GM10248 (cell line): Measurements from ENCODE around the gene RAB1A.

Source experiments
- CTCF ChIA-PET: fragments of 300-600 bp; sonication (Branson Sonifier 250); formaldehyde crosslinking; extraction: SDS; loops from one replicate; lab custom pipeline; 2021; ENCODE audit warnings: antibody characterized with exemption; lab: Yijun Ruan, JAX
- POLR2A ChIA-PET: fragments of 350-650 bp; sonication (Branson Sonifier 250); formaldehyde crosslinking; extraction: SDS; loops from one replicate; lab custom pipeline; 2020; ENCODE audit warnings: antibody characterized with exemption; lab: Yijun Ruan, JAX
- DNase-seq: peaks from one replicate; pipeline ENCODE4 v3.0.0; 2012; ENCODE audit errors: extremely low spot score
- TF ChIP-seq, protein P1 (sequence below): IDR thresholded peaks from 2 replicates; pipeline ENCODE4 v1.5.1; 2012; ENCODE audit warnings: mild to moderate bottlenecking, low read depth; ENCODE audit errors: extremely low read depth, missing control alignments, control extremely low read depth

The RAB1A gene

DNA sequence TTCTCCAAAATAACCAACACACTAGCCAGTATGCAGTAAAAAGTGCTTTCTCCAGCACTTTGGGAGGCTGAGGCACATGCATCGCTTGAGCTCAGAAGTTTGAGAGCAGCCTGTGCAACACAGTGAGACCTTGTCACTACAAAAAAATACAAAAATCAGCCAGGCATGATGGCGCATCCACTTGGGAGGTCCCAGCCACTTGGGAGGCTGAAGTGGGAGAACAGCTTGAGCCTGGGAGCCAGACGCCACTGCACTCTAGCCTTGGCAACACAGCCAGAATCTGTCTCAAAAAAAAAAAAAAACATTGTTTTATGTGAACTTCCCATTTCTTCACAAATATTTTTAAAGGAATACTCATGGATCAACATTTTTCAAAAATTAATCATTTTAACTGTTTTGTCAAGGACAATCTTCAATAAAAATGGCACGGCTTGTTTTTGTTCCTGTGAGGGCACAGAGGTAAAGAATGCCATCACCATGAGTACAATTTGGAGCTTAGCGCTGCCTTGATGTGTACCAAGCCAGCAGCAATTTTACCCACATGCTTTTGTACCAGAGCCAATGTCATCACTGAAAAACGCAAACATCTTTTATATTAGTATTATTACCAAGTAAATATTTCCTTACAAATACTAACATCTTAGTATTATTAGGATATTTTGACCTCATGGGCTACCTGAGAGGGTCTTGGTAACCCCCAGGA is 26.7 kb downstream of the RAB1A start:
- no peak for DNase-seq
- CTCF ChIA-PET = no interaction called here
- TF ChIP-seq, protein P1, sequence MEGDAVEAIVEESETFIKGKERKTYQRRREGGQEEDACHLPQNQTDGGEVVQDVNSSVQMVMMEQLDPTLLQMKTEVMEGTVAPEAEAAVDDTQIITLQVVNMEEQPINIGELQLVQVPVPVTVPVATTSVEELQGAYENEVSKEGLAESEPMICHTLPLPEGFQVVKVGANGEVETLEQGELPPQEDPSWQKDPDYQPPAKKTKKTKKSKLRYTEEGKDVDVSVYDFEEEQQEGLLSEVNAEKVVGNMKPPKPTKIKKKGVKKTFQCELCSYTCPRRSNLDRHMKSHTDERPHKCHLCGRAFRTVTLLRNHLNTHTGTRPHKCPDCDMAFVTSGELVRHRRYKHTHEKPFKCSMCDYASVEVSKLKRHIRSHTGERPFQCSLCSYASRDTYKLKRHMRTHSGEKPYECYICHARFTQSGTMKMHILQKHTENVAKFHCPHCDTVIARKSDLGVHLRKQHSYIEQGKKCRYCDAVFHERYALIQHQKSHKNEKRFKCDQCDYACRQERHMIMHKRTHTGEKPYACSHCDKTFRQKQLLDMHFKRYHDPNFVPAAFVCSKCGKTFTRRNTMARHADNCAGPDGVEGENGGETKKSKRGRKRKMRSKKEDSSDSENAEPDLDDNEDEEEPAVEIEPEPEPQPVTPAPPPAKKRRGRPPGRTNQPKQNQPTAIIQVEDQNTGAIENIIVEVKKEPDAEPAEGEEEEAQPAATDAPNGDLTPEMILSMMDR = no peak
- POLR2A ChIA-PET = no interaction called here

DNA sequence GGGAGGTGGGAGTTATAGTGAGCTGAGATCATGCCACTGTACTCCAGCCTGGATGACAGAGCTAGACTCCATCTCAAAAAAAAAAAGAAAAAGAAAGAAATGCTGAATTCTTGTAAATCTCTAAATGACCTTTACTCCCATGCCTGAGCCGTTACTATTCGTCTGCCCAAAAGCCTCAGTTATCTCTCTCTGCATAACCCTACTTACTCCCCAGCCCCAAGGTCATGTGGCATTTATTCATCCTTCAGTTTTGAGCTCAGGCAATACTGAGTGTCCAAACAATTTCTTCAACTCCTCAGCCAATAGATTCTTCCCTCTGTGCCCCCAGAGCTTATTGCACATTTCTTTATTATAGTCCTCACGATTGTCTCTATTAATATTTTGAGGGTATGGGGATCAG is 28.8 kb downstream of the RAB1A start:
- CTCF ChIA-PET = interaction anchor here (0.9 to 1.4 kb wide), 5 partner anchors 15 to 37 kb away, joined by 3 to 5 read pairs (median 3); partner anchors contain the start of gene RAB1A
- TF ChIP-seq, protein P1 = no peak
- POLR2A ChIA-PET = no interaction called here
- no peak for DNase-seq

DNA sequence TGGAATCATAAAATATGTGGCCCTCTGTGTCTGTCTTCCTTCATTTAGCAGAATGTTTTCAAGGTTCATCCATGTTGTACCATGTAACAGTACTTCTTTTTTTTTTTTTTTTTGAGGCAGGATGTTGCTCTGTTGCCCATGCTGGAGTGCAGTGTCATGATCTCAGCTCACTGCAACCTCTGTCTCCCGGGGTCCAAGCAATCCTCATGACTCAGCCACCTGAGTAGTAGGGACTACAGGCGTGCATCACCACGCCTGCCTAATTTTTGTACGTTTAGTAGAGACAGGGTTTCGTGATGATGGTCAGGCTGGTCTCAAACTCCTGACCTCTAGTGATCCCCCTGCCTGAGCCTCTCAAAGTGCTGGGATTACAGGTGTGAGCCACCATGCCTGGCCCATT is 31.2 kb downstream of the RAB1A start:
- TF ChIP-seq, protein P1 = no peak
- no peak for DNase-seq
- ChIA-PET CTCF (interaction anchor here (1.2 kb wide), 2 partner anchors 9 to 31 kb away, joined by 3 to 5 read pairs; partner anchors contain the start of gene RAB1A), POLR2A (interaction anchor here (0.6 kb wide), 1 partner anchor 43 kb away, joined by 3 read pairs; no protein-coding TSS in a partner anchor)

DNA sequence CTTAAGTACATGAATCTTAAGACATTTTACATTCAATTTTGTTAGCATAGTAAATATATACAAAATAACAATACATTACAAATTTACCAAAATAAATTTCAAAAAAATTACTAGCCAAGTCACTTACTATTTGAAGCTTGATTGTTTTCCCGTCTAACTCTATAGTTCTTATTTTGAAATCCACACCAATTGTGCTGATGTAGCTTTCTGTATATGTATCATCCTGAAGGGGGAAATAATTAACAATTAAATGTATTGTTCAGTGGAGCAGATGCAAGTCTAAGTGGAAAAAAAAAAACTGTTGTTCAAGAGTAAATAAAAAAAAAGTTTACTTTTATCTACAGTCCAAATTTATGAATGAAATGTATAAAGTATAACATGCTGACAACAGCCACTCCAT is 32.1 kb downstream of the RAB1A start:
- CTCF ChIA-PET = no interaction called here
- no peak for DNase-seq
- TF ChIP-seq, protein P1 = no peak
- POLR2A ChIA-PET = no interaction called here

DNA sequence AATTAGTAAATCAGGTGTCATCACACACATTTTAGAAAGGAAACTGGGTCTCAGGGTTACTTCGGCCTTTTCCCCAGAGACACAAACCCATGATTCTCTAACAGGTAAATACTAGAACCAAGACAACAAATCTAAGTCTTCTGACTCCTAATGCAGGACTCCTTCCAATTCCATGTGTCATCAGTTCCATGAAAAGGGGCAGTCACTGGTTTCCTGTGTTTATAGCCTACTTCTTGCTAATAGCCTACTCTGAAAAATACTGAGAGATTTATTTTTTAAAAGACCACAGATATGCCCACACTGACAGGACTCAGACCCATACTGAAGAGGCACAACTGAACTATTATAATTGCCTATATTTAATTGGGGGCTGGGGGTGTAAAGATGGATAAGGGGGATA is 33.0 kb downstream of the RAB1A start:
- TF ChIP-seq, protein P1 = no peak
- DNase-seq = no peak
- ChIA-PET POLR2A (no interaction called here), CTCF (no interaction called here)

DNA sequence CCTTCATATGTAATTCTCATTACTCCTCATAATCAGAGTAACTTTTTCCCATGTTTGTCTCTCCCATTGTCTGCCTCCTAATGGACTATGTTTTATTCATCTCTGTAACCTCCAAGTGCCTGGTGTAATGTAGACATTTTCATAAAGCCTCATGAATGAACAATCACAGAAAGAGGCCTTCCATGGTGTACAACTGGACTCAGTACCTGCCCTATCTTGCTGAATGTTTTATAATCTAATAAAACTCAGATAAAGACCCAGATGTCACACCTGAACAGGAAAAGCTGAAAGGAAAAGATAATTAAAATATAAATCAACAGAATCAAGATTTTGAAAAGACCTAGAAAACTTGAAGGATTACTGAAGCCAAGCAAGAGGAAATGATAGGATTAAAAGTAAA is 36.7 kb downstream of the RAB1A start:
- POLR2A ChIA-PET = interaction anchor here (0.7 kb wide), 1 partner anchor 9 kb away, joined by 3 read pairs; no protein-coding TSS in a partner anchor
- CTCF ChIA-PET = interaction anchor here (1.5 kb wide), 1 partner anchor 14 kb away, joined by 3 read pairs; no protein-coding TSS in a partner anchor
- DNase-seq = no peak
- TF ChIP-seq, protein P1 = no peak
